Activated T-helper 2 cell treated with anti-CD3 and anti-CD28 coated beads, Interferon-gamma antibody, Interleukin-2, Interleukin-4, amounts not matched to agents 10 μg/mL and 5 μg/mL and 100 μg/mL, durations not matched to agents 14 hours and 24 hours and 36 hours (primary cell): ENCODE data around the gene FARS2. TPM values are rescaled to one million over a fixed set of nuclear protein-coding genes. Genes with fewer than 3 reads are reported as not detected.

Experiments
- DNase-seq: peaks from one replicate; pipeline ENCODE4 v3.0.0; 2021; ENCODE audit warnings: low spot score
- H3K27ac Mint-ChIP-seq: one replicate; pipeline ENCODE4 v1.8.0; 2021; ENCODE audit warnings: mixed read lengths
- H3K27me3 Mint-ChIP-seq: one replicate; pipeline ENCODE4 v1.8.0; 2021; ENCODE audit warnings: low read depth, mixed read lengths
- H3K36me3 Mint-ChIP-seq: one replicate; pipeline ENCODE4 v1.8.0; 2021; ENCODE audit warnings: low read depth, mixed read lengths
- H3K4me1 Mint-ChIP-seq: one replicate; pipeline ENCODE4 v1.8.0; 2021; ENCODE audit warnings: low read depth, mixed read lengths
- H3K4me3 Mint-ChIP-seq: one replicate; pipeline ENCODE4 v1.8.0; 2021; ENCODE audit warnings: low read depth, mild to moderate bottlenecking, moderate library complexity, mixed read lengths
- H3K9me3 Mint-ChIP-seq: one replicate; pipeline ENCODE4 v1.8.0; 2021; ENCODE audit warnings: mixed read lengths
- intact Hi-C: fragments of 100-400 bp; cut with micrococcal nuclease; formaldehyde crosslinking; loops from one replicate; pipeline ENCODE4 v1.15.1; 2023
- total RNA-seq: library from RNA; stranded (reverse); gene quantifications from 2 replicates; pipeline ENCODE4 v1.2.3, GENCODE V29; 2022

Gene FARS2
- total RNA-seq, 1 donor from 2014 or later, result 19.7 TPM

DNA sequence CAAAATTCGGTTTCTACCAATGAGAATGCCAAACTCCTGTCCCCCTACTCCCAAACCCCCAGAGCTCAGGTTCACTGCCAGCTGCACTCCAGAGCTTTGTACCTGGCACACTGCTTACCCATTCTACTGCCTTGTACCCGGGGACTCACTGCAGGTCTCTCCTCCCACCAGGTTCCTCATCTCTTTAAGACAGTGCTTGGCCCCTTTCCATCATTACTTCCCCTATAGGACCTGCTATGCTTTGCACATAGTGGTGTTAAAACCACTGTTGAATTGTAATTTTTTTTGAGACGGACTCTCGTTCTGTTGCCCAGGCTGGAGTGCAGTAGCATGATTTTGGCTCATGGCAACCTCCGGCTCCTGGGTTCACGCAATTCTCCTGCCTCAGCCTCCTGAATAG is 26.4 kb upstream of the FARS2 start:
- Mint-ChIP-seq H3K4me3 (no peak overlapping the region), H3K4me1 (peaks cover 13% of the 10 kb centered on the region)

DNA sequence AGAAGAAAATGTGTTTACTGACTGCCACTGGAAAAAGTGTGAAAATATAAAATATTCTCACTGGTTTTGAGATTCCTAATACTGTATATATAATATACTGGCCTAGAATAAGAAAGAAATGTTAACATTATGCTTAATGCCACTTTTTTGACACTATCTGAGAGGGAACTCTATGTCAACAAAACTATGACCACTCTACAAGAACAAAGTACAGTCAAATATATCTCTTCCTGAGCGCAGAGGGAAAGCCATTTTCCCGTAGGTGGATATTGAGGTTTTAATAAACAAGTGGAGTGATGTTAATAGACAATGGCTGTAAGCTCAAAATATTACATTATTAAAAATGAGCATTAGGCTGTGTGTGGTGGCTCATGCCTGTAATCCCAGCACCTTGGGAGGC is 25.5 kb upstream of the FARS2 start:
- intact Hi-C loops, result no loop called here
- Mint-ChIP-seq H3K27ac (no peak overlapping the region), H3K4me3 (no peak overlapping the region)

More for the DNA sequence above, 26.4 kb upstream of the FARS2 start:
- no peaks in the 10 kb centered on the region for H3K9me3 Mint-ChIP-seq
- no peak overlapping the region for H3K27ac Mint-ChIP-seq
- peaks cover 6% of the 10 kb centered on the region for H3K36me3 Mint-ChIP-seq
- DNase-seq, result no peak
- H3K27me3 Mint-ChIP-seq, result no peaks in the 10 kb centered on the region
- intact Hi-C loops, result no loop called here

DNA sequence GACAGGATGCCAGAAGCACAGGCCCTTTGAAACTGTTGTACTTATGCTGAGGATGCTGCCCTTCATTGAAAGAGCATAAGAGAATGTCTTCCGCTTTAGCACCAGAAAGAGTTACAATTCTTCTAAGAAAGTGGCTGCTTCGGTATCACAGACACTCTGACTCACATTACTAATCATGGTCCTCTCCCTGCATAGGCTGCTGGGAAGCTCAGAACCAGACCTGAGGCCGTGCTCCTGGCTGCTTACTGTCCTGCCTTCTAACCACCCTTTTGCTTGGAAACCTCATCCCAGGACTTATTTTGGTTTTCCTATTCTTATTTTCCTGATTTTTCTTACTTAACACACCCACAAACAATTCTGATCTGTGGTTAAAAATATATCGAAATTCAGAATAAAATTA is 23.5 kb upstream of the FARS2 start:
- no peak for DNase-seq
- peaks cover 6% of the 10 kb centered on the region for H3K36me3 Mint-ChIP-seq
- H3K27me3 Mint-ChIP-seq, result no peaks in the 10 kb centered on the region
- H3K9me3 Mint-ChIP-seq, result no peaks in the 10 kb centered on the region
- H3K4me3 Mint-ChIP-seq, result no peak overlapping the region
- intact Hi-C loops, result no loop called here
- H3K4me1 Mint-ChIP-seq, result peaks cover 7% of the 10 kb centered on the region
- H3K27ac Mint-ChIP-seq, result no peak overlapping the region

More for the DNA sequence above, 25.5 kb upstream of the FARS2 start:
- Mint-ChIP-seq H3K9me3 (no peaks in the 10 kb centered on the region), H3K36me3 (peaks cover 6% of the 10 kb centered on the region), H3K27me3 (no peaks in the 10 kb centered on the region), H3K4me1 (peaks cover 13% of the 10 kb centered on the region)
- DNase-seq, result no peak

DNA sequence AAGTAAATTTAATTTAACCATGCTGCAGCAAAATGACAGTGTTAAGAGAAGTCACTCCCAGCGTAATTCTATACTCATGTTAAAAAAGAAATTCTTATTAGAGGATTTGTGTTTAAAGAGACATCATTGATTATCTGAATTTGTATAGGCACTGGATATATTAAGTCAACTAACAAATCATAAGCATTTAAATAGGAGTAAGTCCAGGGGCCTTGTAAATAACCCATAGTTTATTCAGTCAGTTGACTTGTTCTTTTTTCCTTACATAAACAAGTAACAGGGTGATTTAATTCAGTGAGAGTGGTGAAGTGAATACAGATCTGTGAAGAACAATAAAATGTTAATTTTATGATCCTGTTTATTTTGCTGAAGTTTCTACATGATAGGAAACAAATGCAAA is 23.0 kb upstream of the FARS2 start:
- no peak for DNase-seq
- Mint-ChIP-seq H3K4me1 (peaks cover 2% of the 10 kb centered on the region), H3K4me3 (no peak overlapping the region), H3K27ac (no peak overlapping the region), H3K27me3 (no peaks in the 10 kb centered on the region), H3K36me3 (peaks cover 6% of the 10 kb centered on the region), H3K9me3 (no peaks in the 10 kb centered on the region)
- intact Hi-C loops, result no loop called here

DNA sequence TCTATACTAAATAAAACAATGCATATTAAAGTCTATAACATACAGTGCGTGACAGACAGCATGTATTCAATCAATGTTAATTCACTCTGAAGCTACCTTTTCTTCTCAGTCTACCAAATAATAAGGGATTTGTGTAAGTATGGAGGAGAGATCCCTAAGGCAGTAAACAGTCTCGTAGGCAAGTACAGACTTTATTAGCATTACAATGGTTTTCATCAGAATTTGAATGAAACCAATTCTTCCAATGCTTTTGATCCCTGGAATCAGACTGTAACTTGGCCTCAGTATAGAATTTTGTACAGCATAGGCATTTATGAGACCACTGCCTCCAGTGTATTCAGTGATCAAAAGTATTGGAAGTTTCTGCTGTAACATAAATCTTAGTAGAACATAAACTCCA is 20.1 kb upstream of the FARS2 start:
- no peaks in the 10 kb centered on the region for H3K4me1 Mint-ChIP-seq
- peaks cover 4% of the 10 kb centered on the region for H3K36me3 Mint-ChIP-seq

DNA sequence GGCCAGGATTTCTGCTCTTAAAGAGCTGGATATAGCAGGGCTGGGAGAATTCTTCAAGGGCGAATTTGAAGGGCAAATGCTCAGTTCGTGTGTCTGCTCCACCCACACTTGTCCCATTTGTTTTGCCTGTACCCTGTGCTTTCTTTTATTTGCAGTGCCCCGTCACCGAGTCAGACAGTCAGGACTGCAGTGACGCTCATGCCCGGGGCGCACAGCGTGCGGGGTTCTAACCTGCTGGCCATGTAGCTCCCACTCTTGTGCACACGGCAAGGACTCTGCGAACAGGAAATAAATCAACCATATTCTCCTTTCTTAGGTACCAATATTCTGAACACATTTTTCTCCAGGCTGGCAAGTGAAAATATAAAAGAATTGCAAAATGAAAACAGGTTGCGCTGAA is 18.2 kb upstream of the FARS2 start:
- no peak for DNase-seq
- intact Hi-C loops, result no loop called here
- no peak overlapping the region for H3K27ac Mint-ChIP-seq
- H3K36me3 Mint-ChIP-seq, result peaks cover 4% of the 10 kb centered on the region
- H3K4me3 Mint-ChIP-seq, result no peak overlapping the region
- no peaks in the 10 kb centered on the region for H3K27me3 Mint-ChIP-seq
- no peaks in the 10 kb centered on the region for H3K9me3 Mint-ChIP-seq
- no peaks in the 10 kb centered on the region for H3K4me1 Mint-ChIP-seq

More for the DNA sequence above, 20.1 kb upstream of the FARS2 start:
- Mint-ChIP-seq H3K27me3 (no peaks in the 10 kb centered on the region), H3K27ac (no peak overlapping the region), H3K9me3 (no peaks in the 10 kb centered on the region), H3K4me3 (no peak overlapping the region)
- no peak for DNase-seq
- intact Hi-C loops, result no loop called here

DNA sequence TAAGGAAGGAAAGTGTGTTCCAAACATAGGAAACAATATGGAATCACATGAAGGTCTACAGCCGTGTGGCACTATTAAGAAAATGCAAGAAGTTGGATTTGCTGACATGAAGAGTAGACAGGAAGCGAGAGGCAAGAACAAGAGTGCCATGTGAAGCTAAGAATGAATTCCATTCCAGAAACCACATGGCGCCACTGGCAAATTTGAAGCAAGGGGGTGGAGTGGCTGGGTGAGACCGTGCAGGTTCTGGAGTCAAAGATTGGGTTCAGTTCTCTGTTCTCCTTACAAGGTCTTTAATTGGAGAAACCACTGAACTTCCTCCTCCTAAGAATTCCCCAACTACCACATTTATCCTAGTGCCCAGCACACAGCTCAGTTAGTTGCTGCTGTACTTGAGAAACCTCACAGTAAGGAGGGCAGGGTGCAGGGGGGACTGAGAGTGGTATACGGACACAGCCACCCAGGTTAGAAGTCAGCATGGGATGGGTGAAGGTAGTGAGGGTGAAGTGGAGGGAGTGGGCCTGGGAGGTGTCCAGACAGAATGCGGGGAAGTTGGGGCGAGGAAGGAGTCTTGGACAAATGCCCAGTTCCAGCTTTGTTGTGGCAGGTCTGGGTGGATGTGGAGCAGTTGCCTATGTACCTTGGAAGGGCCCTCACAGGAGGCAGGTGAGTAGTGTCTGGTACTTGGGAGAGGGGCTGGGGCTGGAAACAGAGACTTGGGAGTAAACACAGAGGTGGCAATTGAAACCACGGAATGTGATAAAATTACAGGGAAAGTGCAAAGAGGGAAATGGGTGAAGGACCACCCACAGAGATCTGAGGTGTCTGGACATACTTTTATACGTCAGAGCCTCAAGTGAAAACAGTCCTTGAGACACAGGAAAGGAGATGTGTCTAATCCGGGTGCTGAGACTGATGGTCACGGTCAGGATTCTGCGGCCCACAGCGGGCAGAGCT is 14.9 kb upstream of the FARS2 start:
- Mint-ChIP-seq H3K27ac (no peak overlapping the region), H3K4me3 (no peak overlapping the region), H3K9me3 (no peaks in the 10 kb centered on the region), H3K36me3 (peaks cover 11% of the 10 kb centered on the region), H3K27me3 (no peaks in the 10 kb centered on the region), H3K4me1 (peaks cover 2% of the 10 kb centered on the region)
- no peak for DNase-seq
- intact Hi-C loops, result no loop called here

DNA sequence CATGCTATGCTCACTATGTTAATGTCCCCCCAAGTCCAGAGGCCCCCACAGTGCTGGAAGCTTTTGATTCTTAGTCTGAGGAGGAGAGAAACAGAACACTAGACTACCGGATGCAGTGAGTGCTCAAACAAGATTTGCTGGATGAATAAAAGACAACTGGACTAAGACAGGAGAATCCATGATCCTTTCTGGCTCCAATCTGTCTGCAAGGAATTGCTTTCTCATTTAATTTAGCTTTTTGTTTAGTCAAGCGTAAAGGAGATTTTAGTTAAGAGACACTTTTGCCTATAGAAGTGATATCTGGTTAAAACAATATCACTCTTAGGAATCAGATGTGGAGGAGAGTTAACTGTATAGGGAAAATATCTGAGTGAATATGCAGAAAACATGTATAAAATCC is 14.1 kb upstream of the FARS2 start:
- Mint-ChIP-seq H3K27ac (no peak overlapping the region), H3K4me1 (peaks cover 2% of the 10 kb centered on the region), H3K27me3 (no peaks in the 10 kb centered on the region), H3K9me3 (no peaks in the 10 kb centered on the region), H3K4me3 (no peak overlapping the region), H3K36me3 (peaks cover 16% of the 10 kb centered on the region)
- DNase-seq, result no peak
- intact Hi-C loops, result no loop called here

DNA sequence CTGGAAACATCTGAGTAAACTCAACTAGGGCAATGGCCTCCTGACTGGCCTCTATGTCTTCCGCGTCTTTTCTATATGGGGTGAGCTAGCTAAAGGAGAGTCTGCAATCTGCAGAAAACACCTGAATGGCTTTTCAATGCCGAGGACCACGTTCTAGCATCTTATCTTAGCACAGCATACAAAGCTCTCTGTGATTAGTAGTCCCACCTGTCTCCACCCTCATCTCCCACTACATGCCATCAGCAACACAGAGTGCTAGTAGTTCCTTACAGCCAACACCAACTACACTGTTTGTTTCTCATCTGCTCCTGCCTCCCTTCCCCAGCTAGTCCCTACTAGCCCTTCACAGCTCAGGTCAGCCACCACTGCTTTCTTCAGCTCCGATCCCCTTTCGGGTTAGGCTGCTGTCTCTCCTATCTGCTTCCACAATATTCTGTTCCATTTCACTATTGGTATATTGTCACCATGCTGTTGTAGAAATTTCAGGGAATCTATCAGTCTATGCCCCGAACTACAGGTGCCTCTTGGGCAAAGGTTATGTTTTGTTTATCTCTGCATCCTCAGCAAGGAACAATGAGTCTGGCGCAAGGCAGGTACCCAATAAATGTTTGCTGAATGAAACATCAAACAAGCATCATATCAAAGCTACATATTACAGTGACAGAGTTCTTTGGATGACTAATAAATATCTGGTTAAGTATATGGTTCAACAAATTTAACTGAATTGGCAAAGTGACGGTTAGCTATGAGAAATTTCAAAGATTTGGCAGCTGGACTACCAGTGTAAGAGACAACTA is 12.8 kb upstream of the FARS2 start:
- no peak overlapping the region for H3K27ac Mint-ChIP-seq
- no peaks in the 10 kb centered on the region for H3K27me3 Mint-ChIP-seq
- intact Hi-C loops, result no loop called here
- peaks cover 2% of the 10 kb centered on the region for H3K4me1 Mint-ChIP-seq
- peaks cover 26% of the 10 kb centered on the region for H3K36me3 Mint-ChIP-seq
- H3K4me3 Mint-ChIP-seq, result no peak overlapping the region
- H3K9me3 Mint-ChIP-seq, result no peaks in the 10 kb centered on the region
- DNase-seq, result no peak

DNA sequence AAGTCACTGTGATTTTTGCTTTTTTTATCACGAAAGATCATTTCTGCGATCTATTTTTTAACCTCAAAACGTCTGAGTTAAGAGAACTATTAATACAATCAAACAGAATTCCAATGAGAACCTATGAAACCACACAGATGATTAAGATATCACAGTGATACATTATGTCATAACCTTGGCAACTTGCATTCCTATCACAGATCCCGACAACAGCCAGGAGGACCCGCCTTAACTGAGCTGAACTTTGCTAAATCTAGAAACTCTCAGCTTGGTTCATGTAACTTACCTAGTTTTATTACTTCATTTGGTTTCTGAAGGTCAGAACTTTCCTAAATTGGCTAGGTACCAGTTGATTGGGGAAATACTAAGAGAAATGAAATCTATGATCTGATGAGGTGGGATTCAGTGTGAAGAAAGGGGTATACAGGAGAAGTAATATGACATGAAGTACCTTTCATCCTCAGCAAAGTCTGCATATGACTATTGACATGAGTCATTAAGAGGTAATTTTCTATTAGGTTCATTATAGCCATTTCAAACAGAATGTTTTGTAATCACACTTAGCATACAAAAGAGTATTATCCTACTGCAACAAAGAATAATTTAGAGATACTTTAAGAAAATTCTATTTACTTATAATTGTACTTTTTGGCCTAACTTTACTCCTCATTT is 11.7 kb upstream of the FARS2 start:
- Mint-ChIP-seq H3K36me3 (peaks cover 26% of the 10 kb centered on the region), H3K27ac (no peak overlapping the region), H3K9me3 (no peaks in the 10 kb centered on the region), H3K4me3 (no peak overlapping the region), H3K27me3 (no peaks in the 10 kb centered on the region), H3K4me1 (peaks cover 2% of the 10 kb centered on the region)
- no peak for DNase-seq
- intact Hi-C loops, result no loop called here

DNA sequence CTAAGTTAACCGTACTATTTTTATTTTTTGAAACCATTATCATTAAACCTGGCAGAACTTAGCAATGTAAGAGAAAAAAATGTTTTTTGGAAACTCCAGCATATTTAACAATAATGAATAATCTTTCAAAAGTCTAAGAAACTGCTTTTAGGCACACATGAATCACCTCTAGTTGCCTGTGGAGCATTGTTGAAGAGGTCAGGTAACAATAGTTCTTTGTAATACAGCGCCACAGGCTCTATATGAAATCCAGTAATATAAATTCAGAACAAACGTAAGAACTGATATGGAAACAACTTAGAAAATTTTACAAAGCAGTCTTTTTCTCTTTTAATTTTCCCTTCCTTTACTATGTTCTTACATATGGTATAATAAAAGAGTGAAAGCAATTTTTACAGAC is 10.9 kb upstream of the FARS2 start:
- DNase-seq, result no peak
- H3K9me3 Mint-ChIP-seq, result no peaks in the 10 kb centered on the region
- intact Hi-C loops, result no loop called here
- H3K4me3 Mint-ChIP-seq, result no peak overlapping the region
- H3K27ac Mint-ChIP-seq, result no peak overlapping the region
- H3K36me3 Mint-ChIP-seq, result peaks cover 32% of the 10 kb centered on the region
- H3K4me1 Mint-ChIP-seq, result peaks cover 4% of the 10 kb centered on the region
- no peaks in the 10 kb centered on the region for H3K27me3 Mint-ChIP-seq

DNA sequence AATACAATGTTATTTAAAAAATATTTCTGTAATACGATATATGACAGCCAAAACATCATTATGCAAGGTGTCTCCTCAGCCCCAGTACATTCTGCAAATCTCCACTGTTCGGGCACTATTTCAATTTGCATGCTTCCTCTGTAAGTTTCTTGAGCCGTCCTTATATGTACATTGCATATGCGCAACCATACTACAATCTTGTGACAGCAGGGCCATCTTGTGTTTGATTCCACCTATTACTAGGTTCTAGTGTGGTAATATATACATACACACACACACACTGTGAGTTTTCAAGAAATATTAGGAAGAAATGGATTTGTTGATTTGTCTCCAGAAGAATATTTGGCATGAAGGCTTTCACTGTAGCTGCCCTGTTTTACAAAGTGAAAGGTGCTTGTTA is 10.4 kb upstream of the FARS2 start:
- Mint-ChIP-seq H3K4me3 (no peak overlapping the region), H3K9me3 (no peaks in the 10 kb centered on the region), H3K36me3 (peaks cover 32% of the 10 kb centered on the region), H3K4me1 (peaks cover 4% of the 10 kb centered on the region), H3K27me3 (no peaks in the 10 kb centered on the region), H3K27ac (no peak overlapping the region)
- intact Hi-C loops, result no loop called here
- DNase-seq, result no peak
